Mucosa of rectum (tissue), 2 donors: Measurements from ENCODE around the gene EFHB.

Source experiments
- H3K27ac ChIP-seq, 2 donors: one replicate each; pipeline ENCODE4 v1.7.0; 2013; ENCODE audit warnings: inconsistent platforms in 2 of 2, low read depth in 2 of 2, low read length in 2 of 2
- H3K27me3 ChIP-seq, 2 donors: one replicate each; pipeline ENCODE4 v1.7.0; 2013; ENCODE audit warnings: low read length in 2 of 2; ENCODE audit not compliant: control insufficient read depth in 2 of 2, insufficient read depth in 2 of 2
- H3K36me3 ChIP-seq, 2 donors: one replicate each; pipeline ENCODE4 v1.7.0; 2013; ENCODE audit warnings: low read length in 2 of 2; ENCODE audit not compliant: control insufficient read depth in 2 of 2, insufficient read depth in 2 of 2
- H3K4me1 ChIP-seq, 2 donors: one replicate each; pipeline ENCODE4 v1.7.0; 2013; ENCODE audit warnings: low read length in 2 of 2, mild to moderate bottlenecking in 1 of 2; ENCODE audit not compliant: control insufficient read depth in 2 of 2, insufficient read depth in 2 of 2
- H3K4me3 ChIP-seq, 2 donors: one replicate each; pipeline ENCODE4 v1.7.0; 2013; ENCODE audit warnings: low read length in 2 of 2
- H3K9ac ChIP-seq, 2 donors: one replicate each; pipeline ENCODE4 v1.7.0; 2013; ENCODE audit warnings: low read length in 2 of 2, low read depth in 1 of 2, mild to moderate bottlenecking in 1 of 2
- H3K9me3 ChIP-seq, 2 donors: one replicate each; pipeline ENCODE4 v1.7.0; 2013; ENCODE audit warnings: low read length in 2 of 2; ENCODE audit not compliant: control insufficient read depth in 2 of 2
- donor health status: healthy.
- donor health status: Normal muscosa, but diverticular disease.

Gene EFHB

DNA sequence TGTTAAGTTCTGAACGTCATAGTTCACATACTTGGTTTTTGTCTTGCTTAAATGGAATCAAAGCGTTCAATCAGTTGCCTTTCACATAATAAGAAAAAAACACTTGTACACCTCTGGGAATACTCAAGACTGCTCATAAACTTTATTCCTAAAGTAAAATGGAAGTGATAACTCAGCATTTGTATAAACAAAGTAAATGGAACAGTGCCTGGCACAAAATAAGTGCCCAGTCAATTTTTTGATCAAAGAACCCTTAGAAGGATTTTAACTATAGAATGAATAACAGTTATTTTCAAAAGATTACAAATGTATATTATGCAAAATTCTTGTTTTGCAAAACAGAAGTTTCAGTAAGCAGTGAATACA lies 14.2 kb upstream of the EFHB start:
- Histone ChIP-seq H3K9me3 (no peaks in the 10 kb centered on the region), H3K36me3 (peaks cover 8 to 10% of the 10 kb centered on the region in 2 donors), H3K27me3 (no peaks in the 10 kb centered on the region), H3K27ac (peak overlapping the region; percentile 98 to 99), H3K4me1 (peaks cover 20 to 22% of the 10 kb centered on the region in 2 donors), H3K9ac (peak overlapping the region; percentile 92 to 99), H3K4me3 (peak overlapping the region; percentile 96 to 98)

DNA sequence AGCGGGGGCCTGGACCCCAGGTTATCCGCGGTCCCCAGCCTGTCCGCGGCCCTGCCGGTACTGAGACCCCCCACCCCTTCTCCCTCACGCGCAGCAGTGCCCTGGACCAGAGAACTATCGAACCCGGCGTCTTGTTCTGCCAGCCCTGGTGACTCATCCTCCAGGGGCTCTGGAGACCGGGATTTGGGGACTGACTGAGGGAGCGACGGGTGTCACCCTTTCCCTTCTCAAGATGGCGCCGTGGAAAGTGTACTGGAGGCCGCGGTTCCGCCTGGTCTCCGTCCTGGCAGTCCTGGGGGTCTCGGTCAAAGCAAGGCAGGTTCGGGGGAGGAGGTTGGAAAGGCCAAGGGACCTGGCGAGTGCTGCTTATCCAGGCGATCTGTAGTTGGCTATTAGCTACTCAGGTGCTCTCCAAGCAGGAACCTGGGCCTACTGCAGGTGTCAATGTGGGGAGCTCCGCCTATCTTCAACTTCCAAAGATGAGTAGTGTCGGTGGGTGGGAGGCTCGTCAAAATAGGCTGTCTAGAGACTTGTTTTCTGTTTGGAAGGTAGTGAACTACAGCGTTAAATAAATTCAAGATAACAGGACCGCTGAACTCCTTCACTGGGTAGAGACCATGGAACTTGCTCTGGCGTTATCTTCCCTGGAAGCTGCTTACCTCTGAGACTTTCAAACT lies 13.7 kb upstream of the EFHB start:
- H3K27ac ChIP-seq: peak overlapping the region; percentile 98 to 99
- H3K36me3 ChIP-seq: peaks cover 6 to 10% of the 10 kb centered on the region in 2 donors
- H3K4me1 ChIP-seq: peaks cover 20 to 22% of the 10 kb centered on the region in 2 donors
- peak overlapping the region; percentile 92 to 99 for H3K9ac ChIP-seq
- peak overlapping the region; percentile 96 to 98 for H3K4me3 ChIP-seq
- no peaks in the 10 kb centered on the region for H3K27me3 ChIP-seq
- no peaks in the 10 kb centered on the region for H3K9me3 ChIP-seq

DNA sequence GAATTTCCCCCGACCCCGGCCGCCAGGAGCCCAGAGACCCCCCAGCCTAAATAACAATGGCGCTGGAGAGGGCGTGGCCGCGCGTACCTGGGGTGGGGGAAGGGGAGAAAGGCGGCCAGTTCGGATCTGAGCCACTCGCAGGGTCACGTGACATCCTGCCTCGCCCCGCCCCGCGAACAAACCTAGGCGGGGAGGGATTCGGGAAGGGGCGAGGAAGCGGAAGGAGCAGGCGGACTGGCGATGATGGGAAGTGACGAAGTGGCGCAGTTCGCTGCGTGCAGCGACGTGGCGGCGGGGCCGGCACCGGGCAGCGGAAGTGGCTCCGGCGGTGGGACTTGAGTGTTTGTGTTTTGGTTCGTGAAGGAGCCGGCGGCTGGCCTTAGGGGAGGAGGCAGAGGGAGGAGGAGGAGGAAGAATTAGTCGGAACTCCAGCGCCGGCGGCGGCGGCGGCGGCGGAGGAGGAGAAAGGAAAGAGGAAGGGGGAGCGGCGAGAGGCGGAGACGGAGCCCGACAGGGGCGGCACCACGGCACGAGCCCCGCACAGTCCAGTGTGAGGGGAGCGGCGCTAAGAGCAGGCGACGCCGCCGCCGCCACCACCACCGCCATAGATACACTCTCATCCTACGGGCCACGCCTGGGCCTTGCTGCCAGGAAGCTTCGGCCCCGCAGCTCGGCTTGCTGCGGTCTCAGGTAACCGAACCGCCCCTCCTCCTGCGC lies 13.0 kb upstream of the EFHB start, which contains the start of gene RAB5A:
Gene RAB5A, plus strand, starts transcription at position 266 of the 717 bp plus-strand sequence. CDS start 3,802 bp downstream, outside the sequence.
- Histone ChIP-seq H3K36me3 (peaks cover 4 to 10% of the 10 kb centered on the region in 2 donors), H3K9ac (peak within 1 kb of the TSS; percentile 93 to 99), H3K27me3 (no peaks in the 10 kb centered on the region), H3K27ac (peak within 1 kb of the TSS; percentile 98 to 99), H3K4me3 (peak within 1 kb of the TSS; percentile 96 to 98), H3K9me3 (no peaks in the 10 kb centered on the region), H3K4me1 (peaks cover 20 to 22% of the 10 kb centered on the region in 2 donors)

DNA sequence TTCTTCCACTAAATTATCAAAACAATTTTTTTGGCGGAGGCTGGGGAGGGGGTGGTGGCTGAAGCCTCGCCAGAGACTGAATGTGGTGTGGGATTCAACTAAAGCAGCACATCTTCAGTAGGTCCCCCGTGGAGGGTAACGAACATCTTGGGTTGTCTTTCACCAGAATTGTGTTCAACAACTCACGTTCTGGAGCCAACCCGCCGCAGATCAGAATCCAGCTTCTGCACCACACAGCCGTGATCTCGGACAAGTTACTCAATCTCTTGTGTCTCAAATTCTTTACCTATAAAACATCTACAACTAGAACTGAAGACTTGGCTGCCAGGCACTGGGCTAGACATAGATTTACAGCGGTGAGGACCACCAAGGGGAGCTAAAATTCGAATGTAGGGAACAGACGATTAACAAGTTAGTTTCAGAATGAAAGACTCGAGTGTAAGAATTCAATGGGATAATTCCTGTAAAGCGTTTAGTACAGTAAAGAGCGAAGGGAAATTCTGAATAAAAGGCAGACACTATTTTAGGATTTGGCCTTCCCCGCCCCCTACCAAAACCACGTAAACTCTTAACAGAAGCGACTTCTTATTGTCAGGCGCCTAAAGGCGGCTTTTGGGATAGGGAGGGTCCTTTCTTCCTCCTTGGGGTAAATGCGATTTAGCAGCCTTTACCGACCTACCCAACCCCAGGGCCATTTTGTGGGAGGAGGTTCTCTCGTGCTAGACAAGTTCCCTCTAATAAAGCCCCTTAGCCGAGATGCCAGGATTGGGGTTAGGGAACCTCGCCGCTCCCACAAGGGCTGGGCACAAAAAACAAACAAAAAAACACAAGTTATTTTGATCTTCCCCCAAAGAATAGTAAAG lies 12.2 kb upstream of the EFHB start:
- Histone ChIP-seq H3K9ac (peak overlapping the region; percentile 93 to 99), H3K27me3 (no peaks in the 10 kb centered on the region), H3K36me3 (peaks cover 0 to 4% of the 10 kb centered on the region in 2 donors), H3K4me1 (peaks cover 20 to 22% of the 10 kb centered on the region in 2 donors), H3K27ac (peak overlapping the region; percentile 98 to 99), H3K4me3 (peak overlapping the region; percentile 96 to 98), H3K9me3 (no peaks in the 10 kb centered on the region)

DNA sequence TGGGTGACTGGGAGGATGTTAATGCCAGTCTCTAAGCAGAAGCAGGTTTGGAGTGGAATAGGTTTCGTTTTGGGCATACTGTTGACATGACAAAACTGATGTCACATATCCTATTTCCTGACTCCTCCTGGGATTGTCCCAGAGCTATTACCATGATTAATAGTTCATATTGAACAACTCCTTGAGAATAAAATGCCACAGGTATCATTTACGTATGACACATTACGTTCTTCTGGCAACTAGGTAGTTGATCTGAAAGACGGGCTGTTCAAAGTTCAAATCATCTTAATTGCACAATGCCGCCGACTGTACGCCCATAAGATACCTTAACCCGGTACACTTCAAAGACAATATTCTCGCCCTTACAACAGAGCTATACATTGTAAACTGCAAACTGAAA lies 11.5 kb upstream of the EFHB start:
- H3K4me3 ChIP-seq: peak overlapping the region; percentile 96 to 98

DNA sequence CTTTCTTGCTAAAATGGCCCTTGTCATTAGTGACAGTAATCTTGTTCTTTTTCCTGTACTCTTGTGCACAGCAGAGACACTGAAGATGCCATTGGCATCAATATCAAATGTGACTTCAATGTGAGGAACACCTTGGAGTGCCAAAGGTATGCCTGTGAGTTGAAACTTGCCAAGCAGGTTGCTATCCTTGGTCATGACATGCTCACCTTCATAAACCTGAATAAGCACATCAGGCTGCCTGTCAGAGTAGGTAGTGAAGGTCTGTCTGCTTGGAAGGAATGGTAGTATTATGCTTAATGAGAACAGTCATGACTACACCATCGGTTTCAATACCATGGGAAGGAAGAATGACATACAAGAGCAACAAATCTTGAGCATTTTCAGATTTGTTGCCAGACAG lies 6.6 kb upstream of the EFHB start:
- Histone ChIP-seq H3K9me3 (no peaks in the 10 kb centered on the region), H3K27ac (no peak overlapping the region), H3K4me1 (peaks cover 0 to 6% of the 10 kb centered on the region in 2 donors), H3K36me3 (no peaks in the 10 kb centered on the region), H3K9ac (no peak overlapping the region), H3K27me3 (no peaks in the 10 kb centered on the region), H3K4me3 (no peak overlapping the region)

More for the DNA sequence above, 11.5 kb upstream of the EFHB start:
- H3K4me1 ChIP-seq: peaks cover 20 to 22% of the 10 kb centered on the region in 2 donors
- peak overlapping the region in 1 of 2 donors; percentile 29 for H3K9ac ChIP-seq
- H3K36me3 ChIP-seq: no peaks in the 10 kb centered on the region
- no peaks in the 10 kb centered on the region for H3K27me3 ChIP-seq
- no peaks in the 10 kb centered on the region for H3K9me3 ChIP-seq
- H3K27ac ChIP-seq: peak overlapping the region; percentile 98 to 99

DNA sequence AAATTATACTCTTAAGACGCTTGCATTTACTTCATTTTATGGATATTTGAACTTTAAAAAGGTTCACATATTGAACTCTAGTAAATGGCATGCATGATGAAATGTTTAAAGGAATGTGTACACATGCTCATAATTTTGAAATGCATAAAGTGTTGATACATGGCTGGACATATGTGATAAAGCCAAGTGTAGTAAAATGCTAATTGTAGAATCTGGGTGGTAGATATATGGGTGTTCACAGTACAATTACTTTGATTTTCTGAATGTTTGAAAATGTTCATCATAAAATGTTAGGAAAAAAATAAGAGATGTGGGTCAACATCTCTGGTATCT lies 4.2 kb upstream of the EFHB start:
- Histone ChIP-seq H3K4me1 (no peaks in the 10 kb centered on the region), H3K27me3 (no peaks in the 10 kb centered on the region), H3K9me3 (no peaks in the 10 kb centered on the region), H3K36me3 (no peaks in the 10 kb centered on the region), H3K4me3 (no peak overlapping the region), H3K9ac (no peak overlapping the region), H3K27ac (no peak overlapping the region)

DNA sequence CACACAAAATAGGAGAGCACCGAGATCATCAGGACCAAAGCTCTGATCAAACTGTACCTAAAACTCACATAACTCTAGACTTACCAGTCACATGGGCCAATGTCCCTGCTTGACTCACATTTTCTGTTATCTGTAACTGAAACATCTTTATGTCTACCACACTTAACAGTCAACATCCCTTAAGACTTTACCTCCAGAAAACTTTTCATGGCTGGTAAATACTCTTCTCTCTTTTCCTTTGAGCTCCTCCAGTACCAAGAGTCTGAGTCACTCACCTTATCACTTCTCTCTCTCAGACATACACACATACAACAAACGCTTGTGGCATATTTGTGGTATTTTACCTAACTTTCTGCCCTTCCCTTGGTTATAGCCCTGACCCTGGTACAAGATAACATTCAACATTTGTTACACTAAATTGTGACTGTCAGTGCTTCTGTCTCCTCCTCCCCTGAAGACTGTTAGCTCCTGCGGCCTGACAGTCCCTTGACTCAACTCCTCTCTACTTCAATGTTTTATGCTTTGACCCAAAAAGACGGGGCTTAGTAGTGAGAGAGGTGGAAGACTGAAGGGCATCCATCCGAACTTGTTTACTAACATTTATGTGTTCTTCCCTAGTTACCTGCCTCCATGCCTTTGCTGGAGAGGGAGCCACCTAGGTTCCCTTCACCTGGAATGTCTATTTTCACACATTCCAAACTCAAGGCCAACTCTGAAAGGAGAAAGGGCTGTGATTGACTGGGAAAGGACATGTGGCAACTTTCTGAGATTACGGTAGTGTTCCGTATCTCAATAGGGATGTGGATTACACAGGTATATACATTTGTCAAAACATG lies 3.7 kb upstream of the EFHB start:
- no peaks in the 10 kb centered on the region for H3K27me3 ChIP-seq
- no peak overlapping the region for H3K27ac ChIP-seq
- H3K4me3 ChIP-seq: no peak overlapping the region
- no peaks in the 10 kb centered on the region for H3K9me3 ChIP-seq
- H3K36me3 ChIP-seq: no peaks in the 10 kb centered on the region
- no peak overlapping the region for H3K9ac ChIP-seq
- H3K4me1 ChIP-seq: no peaks in the 10 kb centered on the region

DNA sequence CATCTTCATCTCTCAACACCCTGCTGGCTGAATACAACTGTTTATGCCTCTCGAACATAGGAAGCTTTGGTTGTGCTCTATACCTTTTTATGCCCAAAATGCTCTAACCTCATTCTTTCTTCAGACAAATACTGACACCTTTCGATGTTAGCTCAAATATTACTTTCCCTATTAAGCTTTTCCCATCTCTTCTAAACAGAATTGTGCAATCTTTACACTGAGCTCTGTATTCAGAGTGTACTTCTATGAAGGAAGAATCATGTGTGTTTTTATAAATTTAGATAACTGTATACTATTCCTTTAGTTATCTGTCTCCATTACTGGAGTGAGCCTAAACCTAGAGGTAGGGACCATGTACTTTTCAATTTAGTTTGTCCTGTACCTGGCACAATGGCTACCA lies 1.6 kb downstream of the EFHB start:
- Histone ChIP-seq H3K27me3 (no peaks in the 10 kb centered on the region), H3K36me3 (no peaks in the 10 kb centered on the region), H3K9ac (no peak overlapping the region), H3K27ac (no peak overlapping the region), H3K4me1 (no peaks in the 10 kb centered on the region), H3K9me3 (no peaks in the 10 kb centered on the region), H3K4me3 (no peak overlapping the region)
